HepG2 (cell line): Measurements from ENCODE around the gene AUTS2. TPM values are rescaled to one million over a fixed set of nuclear protein-coding genes. Genes with fewer than 3 reads are reported as not detected.

ENCODE experiments used
- ATAC-seq: fragments of 200-7000 bp; cut with Tn5 transposase; 3 replicates; pipeline ENCODE4 v1.9.1; 2020; ENCODE audit warnings: mild to moderate bottlenecking, moderate library complexity
- BruUV-seq: library from RNA; stranded (reverse); fragments of 400-500 nt; replicated peaks from 2 replicates; lab custom pipeline; 2021; lab: Mats Ljungman, UMichigan
- CTCF ChIA-PET: fragments of 300-600 bp; formaldehyde crosslinking; extraction: SDS; loops from one replicate; lab custom pipeline; 2021; ENCODE audit warnings: low total read pairs, inconsistent platforms, low intra/inter-chr PET ratio; lab: Yijun Ruan, JAX
- POLR2A ChIA-PET: fragments of 350-600 bp; sonication (Branson Sonifier 250); formaldehyde crosslinking; loops from one replicate; lab custom pipeline; 2020; ENCODE audit warnings: antibody characterized with exemption, inconsistent platforms; lab: Yijun Ruan, JAX
- DNase-seq: peaks from one replicate; pipeline ENCODE4 v3.0.0-alpha.2; 2015; ENCODE audit warnings: low spot score
- FAIRE-seq: peaks from 3 replicates; lab custom pipeline; 2011; peaks lifted over from hg19 to GRCh38; lab: Jason Lieb, UNC
- H2AFZ ChIP-seq: one replicate; pipeline ENCODE4 v1.6.1; 2011; ENCODE audit warnings: low read length, inconsistent platforms
- H3K27ac ChIP-seq: fragments of 300-600 bp; 3 replicates; pipeline ENCODE4 v1.8.0; 2011; ENCODE audit warnings: mixed run types, mild to moderate bottlenecking, mixed read lengths, low read length, inconsistent platforms; ENCODE audit not compliant: insufficient read depth; ENCODE audit errors: extremely low read length
- H3K27me3 ChIP-seq, 2 experiments: fragments of 200-600 bp in 1 of 2; 2 replicates in 1 of 2; 3 replicates in 1 of 2; pipeline versions ENCODE4 v1.6.0 to v1.8.0; 2011; ENCODE audit warnings: low read length in 2 of 2, mild to moderate bottlenecking in 2 of 2, moderate library complexity in 2 of 2, inconsistent platforms in 1 of 2; ENCODE audit not compliant: insufficient read depth in 2 of 2, control insufficient read depth in 1 of 2
- H3K36me3 ChIP-seq, 2 experiments: fragments of 200-600 bp in 1 of 2; replicated peaks in 1 of 2; 2 replicates in 1 of 2; 3 replicates in 1 of 2; pipeline versions ENCODE4 v1.5.1 to v1.8.0; 2011; ENCODE audit warnings: low read length in 2 of 2, inconsistent platforms in 1 of 2; ENCODE audit not compliant: insufficient read depth in 2 of 2, control insufficient read depth in 1 of 2
- H3K4me1 ChIP-seq: 2 replicates; pipeline ENCODE4 v1.5.1; 2012; ENCODE audit warnings: low read length, inconsistent platforms; ENCODE audit not compliant: insufficient read depth
- H3K4me2 ChIP-seq: 2 replicates; pipeline ENCODE4 v1.6.0; 2011; ENCODE audit warnings: low read depth, low read length, inconsistent platforms
- H3K4me3 ChIP-seq, 3 experiments: fragments of 200-600 bp in 1 of 3; sonication (generic), shearing (Covaris generic) in 1 of 3; replicated peaks in 1 of 3; 2 replicates each; pipeline ENCODE4 v1.5.1; 2011 to 2016; ENCODE audit warnings: low read length in 3 of 3, inconsistent platforms in 2 of 3, low read depth in 2 of 3, mild to moderate bottlenecking in 2 of 3, control low read depth in 1 of 3, mixed read lengths in 1 of 3; ENCODE audit not compliant: insufficient read depth in 1 of 3
- H3K79me2 ChIP-seq: one replicate; pipeline ENCODE4 v1.6.1; 2011; ENCODE audit warnings: low read length, inconsistent platforms; ENCODE audit not compliant: insufficient read depth
- H3K9ac ChIP-seq: 2 replicates; pipeline ENCODE4 v1.6.0; 2011; ENCODE audit warnings: mild to moderate bottlenecking, low read depth, low read length, inconsistent platforms; ENCODE audit not compliant: insufficient read depth
- H3K9me3 ChIP-seq: 2 replicates; pipeline ENCODE4 v1.5.1; 2012; ENCODE audit warnings: mild to moderate bottlenecking, low read length
- H4K20me1 ChIP-seq: 2 replicates; pipeline ENCODE4 v1.6.0; 2011; ENCODE audit warnings: inconsistent platforms, mild to moderate bottlenecking, low read length, moderate library complexity; ENCODE audit not compliant: insufficient read depth
- DNMT1 ChIP-seq: sonication (generic); formaldehyde crosslinking; IDR thresholded peaks from 2 replicates; pipeline ENCODE4 v1.5.1; 2020; ENCODE audit warnings: mild to moderate bottlenecking, missing genetic modification reagents
- GFI1 ChIP-seq: sonication (generic); formaldehyde crosslinking; IDR thresholded peaks from 2 replicates; pipeline ENCODE4 v1.5.0; 2020; ENCODE audit warnings: missing genetic modification reagents, mild to moderate bottlenecking, borderline replicate concordance
- KDM4B ChIP-seq: sonication (generic); formaldehyde crosslinking; IDR thresholded peaks from 2 replicates; pipeline ENCODE4 v1.4.0; 2020; ENCODE audit warnings: missing genetic modification reagents
- NCOA2 ChIP-seq: sonication (generic); formaldehyde crosslinking; IDR thresholded peaks from 2 replicates; pipeline ENCODE4 v1.8.0; 2022; ENCODE audit warnings: inconsistent platforms
- SMAD9 ChIP-seq: sonication (generic); formaldehyde crosslinking; IDR thresholded peaks from 2 replicates; pipeline ENCODE4 v1.5.1; 2020; ENCODE audit warnings: mild to moderate bottlenecking, missing genetic modification reagents
- SRSF4 ChIP-seq: fragments of 200-400 bp; formaldehyde crosslinking; IDR thresholded peaks from one replicate; pipeline ENCODE4 v1.6.1; 2018; ENCODE audit warnings: mild to moderate bottlenecking, low read depth, low read length, moderate library complexity; ENCODE audit not compliant: poor library complexity, severe bottlenecking
- ZNF124 ChIP-seq: sonication (generic); formaldehyde crosslinking; IDR thresholded peaks from 2 replicates; pipeline ENCODE4 v1.4.0; 2020; ENCODE audit warnings: missing genetic modification reagents
- ZNF562 ChIP-seq: sonication (generic); formaldehyde crosslinking; IDR thresholded peaks from 2 replicates; pipeline ENCODE4 v1.8.0; 2022; ENCODE audit warnings: missing genetic modification reagents, borderline replicate concordance
- ZNF605 ChIP-seq: sonication (generic); formaldehyde crosslinking; IDR thresholded peaks from 2 replicates; pipeline ENCODE4 v1.8.0; 2022; ENCODE audit warnings: mild to moderate bottlenecking, missing genetic modification reagents
- ZNF773 ChIP-seq: sonication (generic); formaldehyde crosslinking; IDR thresholded peaks from 2 replicates; pipeline ENCODE4 v1.4.0; 2020; ENCODE audit warnings: missing genetic modification reagents, borderline replicate concordance
- ZNF790 ChIP-seq: sonication (generic); formaldehyde crosslinking; IDR thresholded peaks from 2 replicates; pipeline ENCODE4 v1.8.0; 2022; ENCODE audit warnings: missing genetic modification reagents, mild to moderate bottlenecking, borderline replicate concordance
- WGBS: methylation state at CpG from one replicate; pipeline ENCODE4 v1.1.6; 2017; ENCODE audit warnings: low lambda C conversion rate; 5-methylcytosine and 5-hydroxymethylcytosine counted together
- in situ Hi-C: cut with HindIII; loops from 2 replicates; pipeline ENCODE4 v1.10.0; 2017; ENCODE audit warnings: low pct_unique_long_range_greater_than_20kb; ENCODE audit not compliant: extremely low pct_ligation_motif_present
- intact Hi-C: fragments of 100-400 bp; cut with micrococcal nuclease; formaldehyde crosslinking; loops from one replicate; pipeline ENCODE4 v1.10.0; 2022; ENCODE audit not compliant: unreplicated experiment
- polyA plus RNA-seq, 8 experiments: library from polyadenylated mRNA; depleted of rRNA in 3 of 8; stranded (reverse) in 7 of 8; unstranded in 1 of 8; fragments of >200 nt; fragmentation: Illumina TruSeq in 4 of 8; extraction: Trizol in 4 of 8; gene quantifications; 2 replicates each; pipeline versions ENCODE4 v1.2.1 to v1.2.3, GENCODE V29; 2011 to 2016; ENCODE audit warnings: low read depth in 4 of 8, missing spikeins in 1 of 8, mixed read lengths in 1 of 8; ENCODE audit not compliant: insufficient read depth in 1 of 8
- total RNA-seq, 5 experiments: library from RNA; depleted of rRNA; stranded (reverse); fragments of >200 nt; fragmentation: Illumina TruSeq; extraction: Trizol; gene quantifications; 2 replicates each; pipeline ENCODE4 v1.2.3, GENCODE V29; 2016; ENCODE audit warnings: low read depth in 1 of 5

Gene AUTS2
- total and polyA plus RNA-seq, 2 of the 13 experiments (the other 11 are each of a cell fraction or from before 2014, with no cell fraction given), result 0.38 TPM; not detected in 1

GRCh38 chr7:70674571-70675010 lies 1076.3 kb downstream of the AUTS2 start (continued):
- TF ChIP-seq ZNF773 (CRISPR knock-in tag), result no peak

DNA sequence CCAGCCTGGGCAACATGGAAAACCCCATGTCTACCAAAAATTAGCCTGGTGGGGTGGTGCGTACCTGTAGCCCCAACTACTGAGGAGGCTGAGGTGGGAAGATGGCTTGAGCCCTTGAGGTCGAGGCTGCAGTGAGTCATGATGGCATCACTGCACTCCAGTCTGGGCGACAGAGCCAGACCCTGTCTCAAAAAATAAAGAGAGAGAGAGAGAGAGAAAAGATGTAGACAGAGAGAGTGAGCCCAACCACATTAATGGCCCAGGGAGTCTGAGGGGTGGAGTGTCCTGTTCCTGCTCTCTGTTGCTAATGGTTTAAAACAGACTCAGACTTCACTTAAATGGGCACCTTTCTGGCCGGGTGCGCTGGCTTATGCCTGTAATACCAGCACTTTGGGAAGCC lies 1078.0 kb downstream of the AUTS2 start:
- BruUV-seq, result no TSS peak
- in situ Hi-C loops, result no loop called here

GRCh38 chr7:70678621-70679251 lies 1080.5 kb downstream of the AUTS2 start:
- TF ChIP-seq ZNF562 (CRISPR knock-in tag), result no peak
- no peak for TF ChIP-seq NCOA2 (CRISPR knock-in tag)
- TF ChIP-seq KDM4B (CRISPR knock-in tag), result no peak
- TF ChIP-seq DNMT1 (CRISPR knock-in tag), result no peak
- TF ChIP-seq SMAD9 (CRISPR knock-in tag), result no peak
- TF ChIP-seq GFI1 (CRISPR knock-in tag), result no peak
- TF ChIP-seq ZNF124 (CRISPR knock-in tag), result no peak
- no peak for TF ChIP-seq ZNF790 (CRISPR knock-in tag)
- TF ChIP-seq ZNF605 (CRISPR knock-in tag), result no peak
- Histone ChIP-seq H3K79me2 (no peaks in the 10 kb centered on the region), H2AFZ (no peak overlapping the region), H3K4me3 (no peak overlapping the region), H3K9me3 (no peaks in the 10 kb centered on the region), H4K20me1 (no peaks in the 10 kb centered on the region), H3K4me1 (no peaks in the 10 kb centered on the region), H3K4me2 (no peak overlapping the region), H3K27ac (no peak overlapping the region), H3K36me3 (no peaks in the 10 kb centered on the region), H3K9ac (no peak overlapping the region), H3K27me3 (no peaks in the 10 kb centered on the region; a peak in 1 of 5 replicates)
- FAIRE-seq, result no peak
- CTCF ChIA-PET, result no interaction called here
- in situ Hi-C loops, result no loop called here
- no peak for DNase-seq
- POLR2A ChIA-PET, result no interaction called here
- ATAC-seq, result no peak
- BruUV-seq, result no TSS peak
- 21% methylated on average over 4 of the region's 4 CpGs for WGBS
- intact Hi-C loops, result no loop called here

More for the DNA sequence above, 1078.0 kb downstream of the AUTS2 start:
- intact Hi-C loops, result no loop called here
- DNase-seq (no peak), ATAC-seq (no peak), FAIRE-seq (no peak)
- no peaks in the 10 kb centered on the region for H4K20me1 ChIP-seq
- H3K27me3 ChIP-seq, result no peaks in the 10 kb centered on the region; a peak in 1 of 5 replicates
- POLR2A ChIA-PET, result no interaction called here
- H3K9ac ChIP-seq, result no peak overlapping the region
- CTCF ChIA-PET, result no interaction called here
- 49% methylated on average over 5 of the region's 5 CpGs for WGBS
- no peaks in the 10 kb centered on the region for H3K4me1 ChIP-seq
- no peaks in the 10 kb centered on the region for H3K9me3 ChIP-seq
- no peak overlapping the region for H3K4me3 ChIP-seq
- H3K36me3 ChIP-seq, result no peaks in the 10 kb centered on the region
- H3K79me2 ChIP-seq, result no peaks in the 10 kb centered on the region
- no peak for TF ChIP-seq SRSF4
- TF ChIP-seq, all 625 proteins: peak for 0
- H3K4me2 ChIP-seq, result no peak overlapping the region
- no peak overlapping the region for H2AFZ ChIP-seq
- no peak overlapping the region for H3K27ac ChIP-seq
